IMR-90 (cell line): ENCODE measurements around the gene EGFL8. TPM values are rescaled to one million over a fixed set of nuclear protein-coding genes. Genes with fewer than 3 reads are reported as not detected.

ENCODE experiments used
- ATAC-seq: fragments of 200-7000 bp; cut with Tn5 transposase; 2 replicates; pipeline ENCODE4 v1.9.1; 2020; ENCODE audit warnings: low read depth, mild to moderate bottlenecking, moderate library complexity
- BruUV-seq: library from RNA; stranded (reverse); fragments of 400-500 nt; replicated peaks from 2 replicates; lab custom pipeline; 2021; lab: Mats Ljungman, UMichigan
- CTCF ChIA-PET: fragments of 300-600 bp; formaldehyde crosslinking; extraction: SDS; loops from one replicate; lab custom pipeline; 2021; ENCODE audit warnings: antibody characterized with exemption; lab: Yijun Ruan, JAX
- POLR2A ChIA-PET: fragments of 300-600 bp; sonication (Branson Sonifier 250); formaldehyde crosslinking; loops from one replicate; lab custom pipeline; 2022; ENCODE audit warnings: antibody characterized with exemption; ENCODE audit not compliant: unreplicated experiment; lab: Charles Lee
- DNase-seq: peaks from one replicate; pipeline ENCODE4 v3.0.0; 2013
- H2AFZ ChIP-seq: replicated peaks from 2 replicates; pipeline ENCODE3; 2013; ENCODE audit warnings: low read length, mild to moderate bottlenecking; ENCODE audit not compliant: poor library complexity
- H2AK5ac ChIP-seq: 2 replicates; pipeline ENCODE4 v1.6.1; 2013; ENCODE audit warnings: low read depth, low read length, inconsistent platforms
- H2AK9ac ChIP-seq: replicated peaks from 2 replicates; pipeline ENCODE3; 2013; ENCODE audit warnings: mild to moderate bottlenecking, low read depth, low read length, moderate library complexity; ENCODE audit not compliant: poor library complexity
- H2BK120ac ChIP-seq: 2 replicates; pipeline ENCODE4 v1.6.1; 2013; ENCODE audit warnings: low read depth, low read length, inconsistent platforms
- H2BK15ac ChIP-seq: 3 replicates; pipeline ENCODE4 v1.6.1; 2013; ENCODE audit warnings: low read depth, low read length, inconsistent platforms
- H2BK20ac ChIP-seq: 2 replicates; pipeline ENCODE4 v1.6.1; 2013; ENCODE audit warnings: low read depth, mild to moderate bottlenecking, inconsistent platforms, low read length, moderate library complexity
- H2BK5ac ChIP-seq: 2 replicates; pipeline ENCODE4 v1.6.1; 2013; ENCODE audit warnings: mild to moderate bottlenecking, low read depth, low read length, inconsistent platforms; ENCODE audit not compliant: poor library complexity, severe bottlenecking
- H3K14ac ChIP-seq: replicated peaks from 2 replicates; pipeline ENCODE4 v1.6.1; 2013; ENCODE audit warnings: low read depth, low read length, inconsistent platforms
- H3K18ac ChIP-seq: 2 replicates; pipeline ENCODE4 v1.6.1; 2013; ENCODE audit warnings: low read depth, low read length, control low read depth
- H3K23ac ChIP-seq: 2 replicates; pipeline ENCODE4 v1.6.1; 2013; ENCODE audit warnings: low read depth, low read length, inconsistent platforms
- H3K27ac ChIP-seq: 2 replicates; pipeline ENCODE4 v1.5.1; 2013; ENCODE audit warnings: mild to moderate bottlenecking, control low read depth, low read length; ENCODE audit not compliant: insufficient read depth
- H3K27me3 ChIP-seq: 2 replicates; pipeline ENCODE4 v1.6.1; 2013; ENCODE audit warnings: low read length; ENCODE audit not compliant: control insufficient read depth, insufficient read depth
- H3K36me3 ChIP-seq: 2 replicates; pipeline ENCODE4 v1.6.1; 2013; ENCODE audit warnings: low read length, mixed read lengths; ENCODE audit not compliant: control insufficient read depth, insufficient read depth
- H3K4ac ChIP-seq: 2 replicates; pipeline ENCODE4 v1.6.1; 2013; ENCODE audit warnings: low read depth, low read length, inconsistent platforms
- H3K4me1 ChIP-seq: 2 replicates; pipeline ENCODE4 v1.6.1; 2013; ENCODE audit warnings: low read length, mixed read lengths; ENCODE audit not compliant: control insufficient read depth, insufficient read depth
- H3K4me2 ChIP-seq: 2 replicates; pipeline ENCODE4 v1.6.1; 2013; ENCODE audit warnings: low read depth, mild to moderate bottlenecking, control low read depth, low read length, moderate library complexity
- H3K4me3 ChIP-seq: 2 replicates; pipeline ENCODE4 v1.5.1; 2013; ENCODE audit warnings: low read depth, mild to moderate bottlenecking, control low read depth, low read length, moderate library complexity; ENCODE audit not compliant: insufficient read depth
- H3K56ac ChIP-seq: 2 replicates; pipeline ENCODE4 v1.6.1; 2013; ENCODE audit warnings: low read length, inconsistent platforms; ENCODE audit not compliant: insufficient read depth; ENCODE audit errors: extremely low read depth
- H3K79me1 ChIP-seq, 2 experiments: 2 replicates each; pipeline ENCODE4 v1.6.1; 2013; ENCODE audit warnings: low read length in 2 of 2, inconsistent platforms in 1 of 2, low read depth in 1 of 2
- H3K9ac ChIP-seq: 2 replicates; pipeline ENCODE4 v1.6.1; 2013; ENCODE audit warnings: low read depth, low read length, control low read depth
- H3K9me1 ChIP-seq: 2 replicates; pipeline ENCODE4 v1.6.1; 2013; ENCODE audit warnings: low read length, inconsistent platforms; ENCODE audit not compliant: insufficient read depth
- H3K9me3 ChIP-seq: 2 replicates; pipeline ENCODE4 v1.6.1; 2013; ENCODE audit warnings: low read length; ENCODE audit not compliant: control insufficient read depth, insufficient read depth
- H4K20me1 ChIP-seq: 2 replicates; pipeline ENCODE4 v1.6.1; 2013; ENCODE audit warnings: low read length, inconsistent platforms; ENCODE audit not compliant: insufficient read depth
- H4K5ac ChIP-seq: 2 replicates; pipeline ENCODE4 v1.6.1; 2013; ENCODE audit warnings: mild to moderate bottlenecking, low read depth, low read length, control low read depth
- H4K8ac ChIP-seq, 2 experiments: 2 replicates each; pipeline ENCODE4 v1.6.1; 2013; ENCODE audit warnings: low read depth in 2 of 2, low read length in 2 of 2, control low read depth in 1 of 2, inconsistent platforms in 1 of 2
- H4K91ac ChIP-seq: 2 replicates; pipeline ENCODE4 v1.6.1; 2013; ENCODE audit warnings: low read depth, low read length, inconsistent platforms; ENCODE audit not compliant: insufficient read depth
- BHLHE40 ChIP-seq: fragments of 150-350 bp; IDR thresholded peaks from 2 replicates; pipeline ENCODE4 v1.6.1; 2016; ENCODE audit warnings: mild to moderate bottlenecking, low read depth, low read length
- CHD1 ChIP-seq: IDR thresholded peaks from 2 replicates; pipeline ENCODE4 v1.6.1; 2012; ENCODE audit warnings: low read depth, low read length, improper control_type of control experiment
- FOS ChIP-seq: fragments of 150-350 bp; IDR thresholded peaks from 2 replicates; pipeline ENCODE4 v1.6.1; 2016; ENCODE audit warnings: low read depth, low read length
- MAFK ChIP-seq: IDR thresholded peaks from 2 replicates; pipeline ENCODE4 v1.6.1; 2012; ENCODE audit warnings: low read depth, low read length, improper control_type of control experiment
- MAZ ChIP-seq: IDR thresholded peaks from 2 replicates; pipeline ENCODE4 v1.6.1; 2012; ENCODE audit warnings: low read depth, mild to moderate bottlenecking, low read length, improper control_type of control experiment, moderate library complexity, borderline replicate concordance
- MXI1 ChIP-seq: IDR thresholded peaks from 2 replicates; pipeline ENCODE4 v1.6.1; 2012; ENCODE audit warnings: low read depth, mild to moderate bottlenecking, low read length, moderate library complexity, borderline replicate concordance
- NFE2L2 ChIP-seq: fragments of 150-350 bp; IDR thresholded peaks from 2 replicates; pipeline ENCODE4 v1.6.1; 2016; ENCODE audit warnings: low read depth, mild to moderate bottlenecking, low read length
- POLR2A ChIP-seq: IDR thresholded peaks from 2 replicates; pipeline ENCODE4 v1.6.1; 2012; ENCODE audit warnings: mild to moderate bottlenecking, low read depth, low read length
- RFX5 ChIP-seq: IDR thresholded peaks from 2 replicates; pipeline ENCODE4 v1.8.0; 2012; ENCODE audit warnings: low read depth, mild to moderate bottlenecking, low read length, moderate library complexity
- SMC3 ChIP-seq: fragments of 150-350 bp; IDR thresholded peaks from 2 replicates; pipeline ENCODE4 v1.6.1; 2016; ENCODE audit warnings: low read depth, mild to moderate bottlenecking, antibody characterized with exemption, low read length, moderate library complexity
- WGBS, 2 experiments: methylation state at CpG; one replicate each; pipeline versions ENCODE4 v1.1.5 to v1.1.7; 2013; ENCODE audit warnings: missing lambda C conversion rate in 2 of 2; ENCODE audit not compliant: insufficient read length in 1 of 2; ENCODE audit errors: extremely low coverage in 2 of 2; 5-methylcytosine and 5-hydroxymethylcytosine counted together
- dilution Hi-C: fragments of 300-500 bp; cut with HindIII; formaldehyde crosslinking; loops from one replicate; pipeline ENCODE4 v1.14.3; 2018; ENCODE audit warnings: low sequenced_read_pairs; ENCODE audit not compliant: unreplicated experiment
- in situ Hi-C: fragments of 300-500 bp; cut with MboI; formaldehyde crosslinking; loops from 3 replicates; pipeline ENCODE4 v1.14.3; 2019; ENCODE audit warnings: low sequenced_read_pairs, inconsistent platforms, mixed read lengths
- intact Hi-C: fragments of 100-400 bp; cut with micrococcal nuclease; formaldehyde crosslinking; loops from 2 replicates; pipeline ENCODE4 v1.10.0; 2022
- polyA plus RNA-seq, 3 experiments: library from polyadenylated mRNA; depleted of rRNA; stranded (reverse); fragments of >200 nt; gene quantifications; 2 replicates each; pipeline ENCODE4 v1.2.3, GENCODE V29; 2012; ENCODE audit warnings: low replicate concordance in 1 of 3
- total RNA-seq: library from RNA; depleted of rRNA; stranded (reverse); fragments of >200 nt; gene quantifications from 2 replicates; pipeline ENCODE4 v1.2.3, GENCODE V29; 2012
- TF ChIP-seq, protein P1 (sequence below): fragments of 150-350 bp; IDR thresholded peaks from 2 replicates; pipeline ENCODE4 v1.6.1; 2016; ENCODE audit warnings: low read depth, mild to moderate bottlenecking, low read length, moderate library complexity, borderline replicate concordance
- TF ChIP-seq, protein P2 (sequence below): fragments of 150-350 bp; IDR thresholded peaks from 2 replicates; pipeline ENCODE4 v1.6.1; 2017; ENCODE audit warnings: mild to moderate bottlenecking, antibody characterized with exemption, low read length, low read depth
- TF ChIP-seq, protein P3 (sequence below): conservative IDR thresholded peaks from 2 replicates; pipeline ENCODE4 v1.5.1; 2012; ENCODE audit warnings: mild to moderate bottlenecking, low read depth, low read length, improper control_type of control experiment

EGFL8 gene
- total and polyA plus RNA-seq, 2 of the 4 experiments (the other 2 are of a cell fraction), result 0.18 to 4.7 TPM

- DNase-seq (no peak), ATAC-seq (peak; percentile 4)
- H3K14ac ChIP-seq, result peak overlapping the region; percentile 87
- peak overlapping the region; percentile 75; the same call in 1 of the 2 replicates for H3K23ac ChIP-seq
- H3K4me3 ChIP-seq, result peak overlapping the region; percentile 72
- dilution Hi-C loops (no loop called here), intact Hi-C loops (loop anchor here (1.0 kb wide), 1 partner anchor 66 kb away; no protein-coding TSS in a partner anchor), in situ Hi-C loops (no loop called here)
- WGBS, 2 experiments, result 72% methylated on average over 9 of the region's 22 CpGs; no CpG with 5 or more reads in 1 of the 2 experiments
- peaks cover 10% of the 10 kb centered on the region for H3K9me1 ChIP-seq
- H2BK20ac ChIP-seq, result peak overlapping the region; percentile 59; the same call in 1 of the 2 replicates
- H4K91ac ChIP-seq, result peak overlapping the region; percentile 73
- H4K5ac ChIP-seq, result peak overlapping the region; percentile 51
- H3K79me1 ChIP-seq, result peaks cover 31 to 40% of the 10 kb centered on the region in 2 experiments
- H3K56ac ChIP-seq, result peak overlapping the region; percentile 61
- H2BK5ac ChIP-seq, result peak overlapping the region; percentile 80
- peak overlapping the region; percentile 66 for H3K9ac ChIP-seq
- H2BK15ac ChIP-seq, result no peak overlapping the region
- peak overlapping the region; percentile 31 for H2AK5ac ChIP-seq
- H4K20me1 ChIP-seq, result no peaks in the 10 kb centered on the region
- ChIA-PET CTCF (interaction anchor here (2.4 kb wide), 1 partner anchor 11 kb away, joined by 12 read pairs; no protein-coding TSS in a partner anchor), POLR2A (interaction anchor here (0.7 kb wide), 1 partner anchor 82 kb away, joined by 3 read pairs; no protein-coding TSS in a partner anchor)
- H2AFZ ChIP-seq, result peak overlapping the region; percentile 97
- peak overlapping the region; percentile 84 for H3K27ac ChIP-seq
- no TSS peak for BruUV-seq
- H3K9me3 ChIP-seq, result no peaks in the 10 kb centered on the region
- H4K8ac ChIP-seq, result peak overlapping the region; percentile 83 to 88
- H3K4me2 ChIP-seq, result peak overlapping the region; percentile 88
- H3K18ac ChIP-seq, result no peak overlapping the region
- peak overlapping the region; percentile 87 for H2AK9ac ChIP-seq
- H2BK120ac ChIP-seq, result peak overlapping the region; percentile 85
- peak overlapping the region; percentile 86 for H3K4ac ChIP-seq
- H3K27me3 ChIP-seq, result no peaks in the 10 kb centered on the region
- H3K36me3 ChIP-seq, result peaks cover 3% of the 10 kb centered on the region; the same call in 1 of the 2 replicates
- H3K4me1 ChIP-seq, result peaks cover 8% of the 10 kb centered on the region
- TF ChIP-seq MAZ (no peak), CHD1 (no peak), BHLHE40 (no peak), FOS (no peak), NFE2L2 (no peak), POLR2A (no peak), MXI1 (no peak), SMC3 (no peak), MAFK (no peak), RFX5 (no peak)
- TF ChIP-seq, protein P1, sequence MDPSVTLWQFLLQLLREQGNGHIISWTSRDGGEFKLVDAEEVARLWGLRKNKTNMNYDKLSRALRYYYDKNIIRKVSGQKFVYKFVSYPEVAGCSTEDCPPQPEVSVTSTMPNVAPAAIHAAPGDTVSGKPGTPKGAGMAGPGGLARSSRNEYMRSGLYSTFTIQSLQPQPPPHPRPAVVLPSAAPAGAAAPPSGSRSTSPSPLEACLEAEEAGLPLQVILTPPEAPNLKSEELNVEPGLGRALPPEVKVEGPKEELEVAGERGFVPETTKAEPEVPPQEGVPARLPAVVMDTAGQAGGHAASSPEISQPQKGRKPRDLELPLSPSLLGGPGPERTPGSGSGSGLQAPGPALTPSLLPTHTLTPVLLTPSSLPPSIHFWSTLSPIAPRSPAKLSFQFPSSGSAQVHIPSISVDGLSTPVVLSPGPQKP, result no peak
- TF ChIP-seq, protein P2, sequence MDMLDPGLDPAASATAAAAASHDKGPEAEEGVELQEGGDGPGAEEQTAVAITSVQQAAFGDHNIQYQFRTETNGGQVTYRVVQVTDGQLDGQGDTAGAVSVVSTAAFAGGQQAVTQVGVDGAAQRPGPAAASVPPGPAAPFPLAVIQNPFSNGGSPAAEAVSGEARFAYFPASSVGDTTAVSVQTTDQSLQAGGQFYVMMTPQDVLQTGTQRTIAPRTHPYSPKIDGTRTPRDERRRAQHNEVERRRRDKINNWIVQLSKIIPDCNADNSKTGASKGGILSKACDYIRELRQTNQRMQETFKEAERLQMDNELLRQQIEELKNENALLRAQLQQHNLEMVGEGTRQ, result no peak
- TF ChIP-seq, protein P3, sequence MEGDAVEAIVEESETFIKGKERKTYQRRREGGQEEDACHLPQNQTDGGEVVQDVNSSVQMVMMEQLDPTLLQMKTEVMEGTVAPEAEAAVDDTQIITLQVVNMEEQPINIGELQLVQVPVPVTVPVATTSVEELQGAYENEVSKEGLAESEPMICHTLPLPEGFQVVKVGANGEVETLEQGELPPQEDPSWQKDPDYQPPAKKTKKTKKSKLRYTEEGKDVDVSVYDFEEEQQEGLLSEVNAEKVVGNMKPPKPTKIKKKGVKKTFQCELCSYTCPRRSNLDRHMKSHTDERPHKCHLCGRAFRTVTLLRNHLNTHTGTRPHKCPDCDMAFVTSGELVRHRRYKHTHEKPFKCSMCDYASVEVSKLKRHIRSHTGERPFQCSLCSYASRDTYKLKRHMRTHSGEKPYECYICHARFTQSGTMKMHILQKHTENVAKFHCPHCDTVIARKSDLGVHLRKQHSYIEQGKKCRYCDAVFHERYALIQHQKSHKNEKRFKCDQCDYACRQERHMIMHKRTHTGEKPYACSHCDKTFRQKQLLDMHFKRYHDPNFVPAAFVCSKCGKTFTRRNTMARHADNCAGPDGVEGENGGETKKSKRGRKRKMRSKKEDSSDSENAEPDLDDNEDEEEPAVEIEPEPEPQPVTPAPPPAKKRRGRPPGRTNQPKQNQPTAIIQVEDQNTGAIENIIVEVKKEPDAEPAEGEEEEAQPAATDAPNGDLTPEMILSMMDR, result no peak
Measured at GRCh38 chr6:32129297-32130088, 34.9 kb upstream of the EGFL8 start.
